Measurements from ENCODE around the gene PRSS38.

The PRSS38 gene

GRCh38 chr1:227816750-227817446 lies 1.4 kb downstream of the PRSS38 start:
- no peak overlapping the region for H3K4me3 ChIP-seq (ENCODE audit: low read depth, low read length)
- TF ChIP-seq CTCF (IDR thresholded peaks at IDR 0.05; ENCODE audit: borderline replicate concordance, insufficient read depth, low read depth, low read length): no peak

- TF ChIP-seq CTCF (IDR thresholded peaks at IDR 0.05; ENCODE audit: borderline replicate concordance, insufficient read depth, low read depth, low read length): no peak
- H3K4me3 ChIP-seq (ENCODE audit: low read depth, low read length): no peak overlapping the region
Observed at GRCh38 chr1:227823537-227823936, 8.1 kb downstream of the PRSS38 start.

GRCh38 chr1:227824204-227824603 lies 8.7 kb downstream of the PRSS38 start:
- no peak overlapping the region for H3K4me3 ChIP-seq (ENCODE audit: low read depth, low read length)
- TF ChIP-seq CTCF (IDR thresholded peaks at IDR 0.05; ENCODE audit: borderline replicate concordance, insufficient read depth, low read depth, low read length): no peak

DNA sequence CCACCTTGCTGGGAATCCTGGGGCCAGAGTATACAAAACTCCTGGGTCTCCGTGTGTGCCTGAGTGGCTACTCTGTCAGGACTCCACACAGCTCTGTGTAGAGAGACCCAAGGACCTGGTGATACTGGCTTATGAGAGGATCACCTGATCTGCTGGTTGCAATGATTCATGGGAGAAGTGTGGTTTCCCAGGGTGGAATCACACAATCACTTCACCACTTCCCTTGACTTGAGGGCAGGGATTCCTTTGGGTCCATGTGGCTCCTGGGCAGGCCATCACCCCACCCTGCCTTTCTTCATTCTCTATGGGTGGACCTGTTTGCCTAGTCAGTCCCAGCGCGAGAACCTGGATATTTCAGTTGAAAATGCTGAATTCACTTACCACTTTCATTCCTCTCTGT lies 13.3 kb downstream of the PRSS38 start:
- TF ChIP-seq CTCF (IDR thresholded peaks at IDR 0.05; ENCODE audit: borderline replicate concordance, insufficient read depth, low read depth, low read length): no peak
- no peak overlapping the region for H3K4me3 ChIP-seq (ENCODE audit: low read depth, low read length)

- H3K4me3 ChIP-seq (ENCODE audit: low read depth, low read length): no peak overlapping the region
- no peak for TF ChIP-seq CTCF (IDR thresholded peaks at IDR 0.05; ENCODE audit: borderline replicate concordance, insufficient read depth, low read depth, low read length)
Observed at GRCh38 chr1:227838181-227838580, 22.7 kb downstream of the PRSS38 start.

DNA sequence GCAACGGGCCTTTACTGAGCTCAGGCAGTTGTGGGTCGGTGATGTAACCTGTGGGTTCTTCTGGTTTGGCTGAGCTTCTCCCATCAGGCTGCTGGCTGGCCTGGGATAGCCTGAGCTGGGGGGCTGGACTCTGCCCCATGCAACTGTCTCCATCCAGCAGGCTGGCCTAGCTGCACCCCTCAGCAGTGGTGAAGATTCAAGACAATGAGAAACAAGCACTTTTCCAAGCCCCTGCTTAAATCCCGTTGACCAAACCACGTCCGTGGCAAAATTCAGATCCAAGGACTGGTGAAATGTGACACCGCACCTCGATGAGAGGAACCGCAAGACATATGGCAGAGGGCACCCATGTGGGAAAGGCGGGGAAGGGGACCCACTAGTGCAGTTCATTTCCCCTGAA lies 25.6 kb downstream of the PRSS38 start:
- TF ChIP-seq CTCF (IDR thresholded peaks at IDR 0.05; ENCODE audit: borderline replicate concordance, insufficient read depth, low read depth, low read length): no peak
- H3K4me3 ChIP-seq (ENCODE audit: low read depth, low read length): no peak overlapping the region

DNA sequence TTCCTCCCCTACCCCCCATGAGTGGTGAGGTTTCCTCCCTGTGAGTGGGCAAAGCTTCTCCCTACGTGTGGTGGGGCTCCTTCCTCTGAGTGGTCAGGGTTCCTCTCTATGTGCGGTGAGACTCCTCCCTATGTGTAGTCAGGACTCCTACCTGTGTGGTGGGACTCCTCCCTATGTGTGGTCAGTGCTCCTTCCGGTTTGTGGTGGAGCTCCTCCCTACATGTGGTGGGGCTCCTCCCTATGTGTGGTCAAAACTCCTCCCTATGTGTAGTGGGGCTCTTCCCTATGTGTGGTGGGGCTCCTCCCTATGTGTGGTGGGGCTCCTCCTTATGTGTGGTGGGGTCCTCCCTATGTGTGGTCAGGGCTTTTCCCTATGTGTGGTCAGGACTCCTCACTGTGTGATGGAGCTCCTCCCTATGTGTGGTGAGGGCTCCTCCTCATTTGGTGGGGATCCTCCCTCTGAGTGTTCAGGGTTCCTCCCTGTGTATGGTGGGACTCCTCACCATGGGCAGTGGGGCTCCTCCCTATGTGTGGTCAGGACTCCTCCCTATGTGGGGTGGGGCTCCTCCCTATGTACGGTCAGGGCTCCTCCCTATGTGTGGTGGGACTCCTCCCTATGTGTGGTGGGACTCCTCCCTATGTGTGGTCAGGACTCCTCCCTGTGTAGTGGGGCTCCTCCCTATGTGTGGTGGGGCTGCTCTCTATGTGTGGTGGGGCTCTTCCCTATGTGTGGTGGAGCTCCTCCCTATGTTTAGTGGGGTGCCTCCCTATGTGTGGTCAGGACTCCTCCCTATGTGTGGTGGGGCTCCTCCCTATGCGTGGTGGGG lies 29.1 kb downstream of the PRSS38 start:
- TF ChIP-seq CTCF (IDR thresholded peaks at IDR 0.05; ENCODE audit: borderline replicate concordance, insufficient read depth, low read depth, low read length): no peak
- no peak overlapping the region for H3K4me3 ChIP-seq (ENCODE audit: low read depth, low read length)

Data from GM12875 (cell line).